Left lung (tissue), 10 donors: Measurements from ENCODE around the gene PRR18. TPM values are rescaled to one million over a fixed set of nuclear protein-coding genes. Genes with fewer than 3 reads are reported as not detected.

ENCODE experiments used
- ATAC-seq: fragments of 200-7000 bp; cut with Tn5 transposase; one replicate; pipeline ENCODE4 v1.9.1; 2020; ENCODE audit warnings: moderate library complexity
- DNase-seq, 4 donors: peaks; one replicate each; pipeline ENCODE4 v3.0.0-alpha.2; 2013 to 2020
- H3K27ac ChIP-seq, 2 donors: fragments of 200-600 bp; sonication (generic) in 1 of 2; one replicate each; pipeline versions ENCODE4 v1.5.0 to v1.8.0; 2020 to 2021
- H3K27me3 ChIP-seq, 2 donors: fragments of 200-600 bp; sonication (generic) in 1 of 2; one replicate each; pipeline versions ENCODE4 v1.5.0 to v1.8.0; 2020 to 2021
- H3K36me3 ChIP-seq, 2 donors: fragments of 200-600 bp; sonication (generic) in 1 of 2; one replicate each; pipeline versions ENCODE4 v1.5.0 to v1.8.0; 2020 to 2021
- H3K4me1 ChIP-seq, 2 donors: fragments of 200-600 bp; one replicate each; pipeline ENCODE4 v1.8.0; 2021
- H3K4me3 ChIP-seq, 2 donors: fragments of 200-600 bp; sonication (generic) in 1 of 2; one replicate each; pipeline versions ENCODE4 v1.5.0 to v1.8.0; 2020 to 2021; ENCODE audit warnings: mild to moderate bottlenecking in 1 of 2
- H3K9me3 ChIP-seq, 2 donors: fragments of 200-600 bp; sonication (generic) in 1 of 2; one replicate each; pipeline versions ENCODE4 v1.5.0 to v1.8.0; 2020 to 2021
- CTCF ChIP-seq, 2 donors: fragments of 200-600 bp; sonication (generic) in 1 of 2; IDR thresholded peaks; one replicate each; pipeline versions ENCODE4 v1.5.0 to v1.8.0; 2021; ENCODE audit warnings: antibody characterized with exemption in 2 of 2
- intact Hi-C, 2 donors: fragments of 100-400 bp; cut with DNase I; formaldehyde crosslinking; loops; one replicate each; pipeline versions ENCODE4 v1.11.2 to v1.14.2; 2022
- polyA plus RNA-seq, 6 donors: library from polyadenylated mRNA; unstranded; fragments of 120-200 nt; gene quantifications; one replicate each; pipeline ENCODE4 v1.2.1, GENCODE V29; 2013; ENCODE audit not compliant: insufficient read length in 6 of 6
- total RNA-seq, 2 donors: library from RNA; stranded (reverse); fragmentation: NEBNext Ultra II Directional; extraction: Animal tissue kit (Norgen Biotek cat#: 25700); gene quantifications; one replicate each; pipeline ENCODE4 v1.2.1, GENCODE V29; 2021
- donor health status: DM: no; HTN: yes; CAD: no.
- donor health status: DM: no; HTN: no; CAD: no.

PRR18 gene
- total and polyA plus RNA-seq, 8 donors = 0.09 to 0.94 (median 0.40) TPM

GRCh38 chr6:166338854-166339253, 30.7 kb upstream of the PRR18 start:
- ATAC-seq (no peak), DNase-seq (no peak)
- no peak overlapping the region for H3K4me3 ChIP-seq
- H3K27ac ChIP-seq = no peak overlapping the region
- intact Hi-C loops = no loop called here
- peaks cover 0 to 34% of the 10 kb centered on the region in 2 donors for H3K36me3 ChIP-seq
- peaks cover 10 to 59% of the 10 kb centered on the region in 2 donors for H3K4me1 ChIP-seq
- H3K9me3 ChIP-seq = no peaks in the 10 kb centered on the region
- no peak for TF ChIP-seq CTCF (IDR thresholded peaks at IDR 0.05)
- H3K27me3 ChIP-seq = no peaks in the 10 kb centered on the region

GRCh38 chr6:166336847-166337246, 28.7 kb upstream of the PRR18 start:
- H3K36me3 ChIP-seq = peaks cover 0 to 34% of the 10 kb centered on the region in 2 donors
- H3K4me3 ChIP-seq = no peak overlapping the region
- intact Hi-C loops = no loop called here
- H3K27me3 ChIP-seq = no peaks in the 10 kb centered on the region
- H3K4me1 ChIP-seq = peaks cover 10 to 71% of the 10 kb centered on the region in 2 donors
- TF ChIP-seq CTCF (IDR thresholded peaks at IDR 0.05) = no peak
- no peaks in the 10 kb centered on the region for H3K9me3 ChIP-seq
- DNase-seq = no peak
- ATAC-seq = no peak
- H3K27ac ChIP-seq = no peak overlapping the region

- DNase-seq (no peak), ATAC-seq (no peak)
- Histone ChIP-seq H3K4me1 (peaks cover under 1 to 72% of the 10 kb centered on the region in 2 donors), H3K36me3 (peaks cover 0 to 34% of the 10 kb centered on the region in 2 donors), H3K27me3 (no peaks in the 10 kb centered on the region), H3K27ac (no peak overlapping the region), H3K4me3 (no peak overlapping the region), H3K9me3 (no peaks in the 10 kb centered on the region)
- TF ChIP-seq CTCF (IDR thresholded peaks at IDR 0.05) = no peak
- intact Hi-C loops = no loop called here
Observed at GRCh38 chr6:166335378-166336302, 27.4 kb upstream of the PRR18 start.

- H3K4me3 ChIP-seq = no peak overlapping the region
- H3K4me1 ChIP-seq = peaks cover 0 to 67% of the 10 kb centered on the region in 2 donors
- no peaks in the 10 kb centered on the region for H3K9me3 ChIP-seq
- intact Hi-C loops = no loop called here
- no peak for DNase-seq
- H3K27ac ChIP-seq = no peak overlapping the region
- H3K27me3 ChIP-seq = no peaks in the 10 kb centered on the region
- no peak for ATAC-seq
- H3K36me3 ChIP-seq = peaks cover 0 to 34% of the 10 kb centered on the region in 2 donors
- TF ChIP-seq CTCF (IDR thresholded peaks at IDR 0.05) = no peak
Observed at GRCh38 chr6:166334878-166335277, 26.7 kb upstream of the PRR18 start.

- Histone ChIP-seq H3K4me3 (no peak overlapping the region), H3K27ac (no peak overlapping the region), H3K4me1 (peaks cover 0 to 54% of the 10 kb centered on the region in 2 donors), H3K36me3 (peaks cover 0 to 47% of the 10 kb centered on the region in 2 donors), H3K9me3 (no peaks in the 10 kb centered on the region), H3K27me3 (no peaks in the 10 kb centered on the region)
- ATAC-seq (no peak), DNase-seq (no peak)
- no peak for TF ChIP-seq CTCF (IDR thresholded peaks at IDR 0.05)
- intact Hi-C loops = no loop called here
Observed at GRCh38 chr6:166333172-166333995, 25.2 kb upstream of the PRR18 start.
